Adrenal gland (tissue), 5 donors: ENCODE data around the gene TTC3.

Experiments
- CTCF ChIP-seq, 6 experiments: fragments of 450-650 bp in 4 of 6; fragments of 200-600 bp in 2 of 6; sonication (generic) in 1 of 6; IDR thresholded peaks; 1 replicate in 5 of 6; 2 replicates in 1 of 6; pipeline versions ENCODE4 v1.5.1 to v1.8.0; 2016 to 2021; ENCODE audit warnings: antibody characterized with exemption in 6 of 6, mild to moderate bottlenecking in 2 of 6, moderate library complexity in 1 of 6
- POLR2A ChIP-seq, 2 donors: fragments of 450-650 bp; IDR thresholded peaks; one replicate each; pipeline ENCODE4 v1.6.1; 2017; ENCODE audit warnings: antibody characterized with exemption in 2 of 2, mild to moderate bottlenecking in 2 of 2, moderate library complexity in 1 of 2
- donor health status: DM: no; HTN: no; CAD: no.

DNA sequence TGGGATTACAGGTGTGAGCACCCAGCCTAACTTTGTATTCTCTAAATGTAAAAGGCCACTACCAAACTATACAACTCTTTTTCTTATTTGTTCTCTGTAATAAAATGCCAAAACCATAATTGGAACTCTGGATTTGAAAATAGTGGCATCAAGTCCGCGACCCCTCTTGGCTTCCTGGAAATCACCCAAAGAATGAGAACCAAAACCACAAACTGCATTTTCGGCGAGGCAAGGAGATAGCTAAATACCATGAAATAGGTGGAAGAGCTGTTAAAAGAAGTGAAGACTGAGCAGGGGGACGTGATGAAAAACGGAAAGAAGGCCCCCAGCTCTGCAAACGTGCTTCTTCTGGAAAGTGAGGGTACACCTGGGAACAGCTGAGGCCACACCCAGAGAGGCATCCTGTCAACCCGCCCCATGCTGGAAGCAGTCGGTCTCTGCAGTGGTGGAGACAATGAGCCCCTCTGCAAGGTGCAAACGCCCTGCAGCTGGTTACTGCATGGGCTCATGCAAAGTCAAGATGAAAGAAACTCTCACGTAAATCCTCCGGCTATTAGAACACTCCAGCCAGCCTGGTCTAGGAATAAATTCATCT lies 171.5 kb downstream of the TTC3 start:
- TF ChIP-seq CTCF (IDR thresholded peaks at IDR 0.05) (no peak), POLR2A (IDR thresholded peaks at IDR 0.05) (no peak)
